Activated T-helper 2 cell treated with anti-CD3 and anti-CD28 coated beads, Interferon-gamma antibody, Interleukin-2, Interleukin-4, amounts not matched to agents 10 μg/mL and 5 μg/mL and 100 μg/mL, durations not matched to agents 14 hours and 24 hours and 36 hours (primary cell): ENCODE measurements around the gene TRPC4AP. TPM values are rescaled to one million over a fixed set of nuclear protein-coding genes. Genes with fewer than 3 reads are reported as not detected.
"Not testable (repeated sequence)": the region's sequence is repeated elsewhere in the genome, so short reads cannot be mapped to it uniquely, and the experiment has no call there.

Experiments used
- DNase-seq: peaks from one replicate; pipeline ENCODE4 v3.0.0; 2021; ENCODE audit warnings: low spot score
- H3K27ac Mint-ChIP-seq: one replicate; pipeline ENCODE4 v1.8.0; 2021; ENCODE audit warnings: mixed read lengths
- H3K27me3 Mint-ChIP-seq: one replicate; pipeline ENCODE4 v1.8.0; 2021; ENCODE audit warnings: low read depth, mixed read lengths
- H3K36me3 Mint-ChIP-seq: one replicate; pipeline ENCODE4 v1.8.0; 2021; ENCODE audit warnings: low read depth, mixed read lengths
- H3K4me1 Mint-ChIP-seq: one replicate; pipeline ENCODE4 v1.8.0; 2021; ENCODE audit warnings: low read depth, mixed read lengths
- H3K4me3 Mint-ChIP-seq: one replicate; pipeline ENCODE4 v1.8.0; 2021; ENCODE audit warnings: low read depth, mild to moderate bottlenecking, moderate library complexity, mixed read lengths
- H3K9me3 Mint-ChIP-seq: one replicate; pipeline ENCODE4 v1.8.0; 2021; ENCODE audit warnings: mixed read lengths
- intact Hi-C: fragments of 100-400 bp; cut with micrococcal nuclease; formaldehyde crosslinking; loops from one replicate; pipeline ENCODE4 v1.15.1; 2023
- total RNA-seq: library from RNA; stranded (reverse); gene quantifications from 2 replicates; pipeline ENCODE4 v1.2.3, GENCODE V29; 2022

Gene TRPC4AP
- total RNA-seq, 1 donor from 2014 or later: 52.4 TPM

DNA sequence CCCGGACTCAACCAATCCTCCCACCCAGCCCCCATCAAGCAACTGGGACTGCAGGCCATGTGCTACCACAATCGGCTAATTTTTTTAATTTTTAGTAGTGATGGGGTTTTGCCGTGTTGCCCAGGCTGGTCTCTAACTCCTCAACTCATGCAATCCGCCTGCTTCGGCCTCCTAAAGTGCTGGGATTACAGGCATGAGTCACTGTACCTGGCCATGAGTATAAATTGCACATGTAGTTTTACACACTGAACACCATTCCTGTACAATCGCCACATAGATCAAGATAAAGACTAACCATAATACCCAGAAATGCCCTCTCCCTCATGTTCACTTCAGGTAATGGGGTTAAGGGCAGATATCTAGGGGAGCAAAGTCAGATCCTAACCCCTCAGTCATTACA lies 26.4 kb downstream of the TRPC4AP start:
- Mint-ChIP-seq H3K27ac (no peak overlapping the region), H3K36me3 (peaks cover 76% of the 10 kb centered on the region), H3K9me3 (no peaks in the 10 kb centered on the region), H3K4me3 (no peak overlapping the region), H3K4me1 (peaks cover 50% of the 10 kb centered on the region), H3K27me3 (no peaks in the 10 kb centered on the region)
- intact Hi-C loops: no loop called here
- no peak for DNase-seq

DNA sequence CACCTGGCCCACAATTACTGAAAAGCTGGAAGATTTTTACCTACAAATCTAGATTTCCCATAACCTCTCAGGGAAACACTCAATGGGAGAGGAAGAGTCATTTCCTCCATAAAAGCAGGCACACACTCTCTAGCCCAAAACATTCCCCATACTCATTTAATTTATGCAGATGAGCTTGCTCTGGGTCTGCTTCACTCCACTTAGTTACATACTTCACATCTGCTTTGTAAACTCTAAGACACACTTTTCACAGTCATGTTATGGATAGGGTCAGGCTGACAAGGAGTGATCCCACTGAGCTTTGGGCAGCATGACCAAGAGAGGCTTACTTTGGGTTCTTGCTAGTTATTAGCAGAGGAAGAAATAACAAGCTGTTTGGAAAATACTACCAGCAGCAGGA lies 27.4 kb downstream of the TRPC4AP start:
- peaks cover 5% of the 10 kb centered on the region for H3K9me3 Mint-ChIP-seq
- intact Hi-C loops: no loop called here
- H3K27ac Mint-ChIP-seq: peak overlapping the region; percentile 46

DNA sequence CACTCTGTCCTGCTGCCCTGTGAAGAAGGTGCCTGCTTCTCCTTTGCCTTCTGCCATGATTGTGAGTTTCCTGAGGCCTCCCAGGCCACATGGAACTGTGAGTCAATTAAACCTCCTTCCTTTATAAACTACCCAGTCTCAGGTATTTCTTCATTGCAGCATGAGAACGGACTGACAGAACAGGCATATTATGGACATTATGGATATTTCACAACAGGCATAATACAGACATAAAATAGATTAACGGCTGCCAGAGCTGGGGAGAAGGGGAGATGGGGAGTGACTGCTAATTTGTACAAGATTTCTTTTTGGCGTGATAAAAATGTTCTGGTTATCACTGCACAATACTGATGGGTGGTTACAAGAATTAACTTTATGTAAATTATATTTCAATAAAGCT lies 29.4 kb downstream of the TRPC4AP start:
- Mint-ChIP-seq H3K27me3 (no peaks in the 10 kb centered on the region), H3K4me1 (peaks cover 60% of the 10 kb centered on the region), H3K36me3 (peaks cover 77% of the 10 kb centered on the region), H3K27ac (no peak overlapping the region), H3K9me3 (peaks cover 5% of the 10 kb centered on the region), H3K4me3 (no peak overlapping the region)
- intact Hi-C loops: no loop called here
- no peak for DNase-seq

More for the DNA sequence above, 27.4 kb downstream of the TRPC4AP start:
- peaks cover 52% of the 10 kb centered on the region for H3K4me1 Mint-ChIP-seq
- DNase-seq: no peak
- peaks cover 75% of the 10 kb centered on the region for H3K36me3 Mint-ChIP-seq
- no peaks in the 10 kb centered on the region for H3K27me3 Mint-ChIP-seq
- no peak overlapping the region for H3K4me3 Mint-ChIP-seq

DNA sequence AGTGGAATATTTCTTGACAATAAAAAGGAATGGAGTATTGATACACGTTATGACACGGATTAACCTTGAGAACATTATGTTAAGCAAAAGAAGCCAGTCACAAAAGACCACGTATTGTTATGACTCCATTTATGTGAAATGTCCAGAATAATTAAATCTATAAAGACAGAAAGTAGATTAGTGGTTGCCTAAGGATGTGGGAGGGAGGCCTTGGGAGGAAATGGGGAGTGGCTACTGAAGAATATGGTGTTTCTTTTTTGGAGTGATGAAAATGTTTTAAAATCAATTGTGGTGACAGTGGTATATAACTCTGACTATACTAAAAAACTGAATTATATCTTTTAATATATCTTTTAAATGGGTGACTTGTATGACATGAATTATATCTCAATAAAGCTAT lies 30.1 kb downstream of the TRPC4AP start:
- H3K9me3 Mint-ChIP-seq: peaks cover 5% of the 10 kb centered on the region
- H3K27me3 Mint-ChIP-seq: no peaks in the 10 kb centered on the region
- H3K4me1 Mint-ChIP-seq: peaks cover 60% of the 10 kb centered on the region
- no peak overlapping the region for H3K4me3 Mint-ChIP-seq
- DNase-seq: no peak
- intact Hi-C loops: no loop called here
- peaks cover 77% of the 10 kb centered on the region for H3K36me3 Mint-ChIP-seq
- no peak overlapping the region for H3K27ac Mint-ChIP-seq

DNA sequence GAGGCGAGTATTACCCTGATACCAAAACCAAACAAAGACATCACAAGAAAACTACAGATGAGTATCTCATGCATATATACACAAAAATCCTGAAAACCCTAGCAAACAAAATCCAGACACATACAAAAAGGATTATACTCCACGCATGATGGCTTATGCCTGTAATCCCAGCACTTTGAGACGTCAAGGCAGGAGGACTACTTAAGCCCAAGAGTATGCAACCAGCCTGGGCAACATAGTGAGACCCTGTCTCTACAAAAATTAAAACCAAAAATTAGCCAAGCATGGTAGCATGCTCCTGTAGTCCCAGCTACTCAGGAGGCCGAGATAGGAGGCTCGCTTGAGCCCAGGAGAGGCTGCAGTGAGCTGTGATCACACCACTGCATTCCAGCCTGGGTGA lies 32.4 kb downstream of the TRPC4AP start:
- Mint-ChIP-seq H3K9me3 (peaks cover 5% of the 10 kb centered on the region), H3K36me3 (peaks cover 75% of the 10 kb centered on the region), H3K4me3 (no peak overlapping the region), H3K27me3 (no peaks in the 10 kb centered on the region), H3K27ac (no peak overlapping the region), H3K4me1 (peaks cover 63% of the 10 kb centered on the region)
- no peak for DNase-seq
- intact Hi-C loops: no loop called here

DNA sequence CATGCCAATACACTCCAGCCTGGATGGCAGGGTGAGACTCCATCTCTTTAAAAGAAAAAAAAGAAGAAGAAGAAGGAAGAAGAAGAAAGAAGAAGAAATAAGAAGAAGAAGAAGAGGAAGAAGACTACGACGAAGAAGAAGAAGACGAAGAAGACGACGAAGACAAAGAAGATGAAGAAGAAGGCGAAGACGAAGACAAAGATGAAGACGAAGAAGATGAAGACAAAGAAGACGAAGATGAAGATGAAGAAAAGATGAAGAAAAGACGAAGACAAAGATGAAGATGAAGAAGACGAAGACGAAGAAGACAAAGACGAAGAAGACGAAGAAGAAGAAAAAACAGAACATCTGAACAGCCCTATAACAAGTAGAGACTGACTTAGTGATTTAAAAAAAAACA lies 33.0 kb downstream of the TRPC4AP start:
- peaks cover 64% of the 10 kb centered on the region for H3K4me1 Mint-ChIP-seq
- H3K27me3 Mint-ChIP-seq: no peaks in the 10 kb centered on the region
- H3K27ac Mint-ChIP-seq: no peak overlapping the region
- DNase-seq: no peak
- H3K9me3 Mint-ChIP-seq: peaks cover 5% of the 10 kb centered on the region
- peaks cover 75% of the 10 kb centered on the region for H3K36me3 Mint-ChIP-seq
- no peak overlapping the region for H3K4me3 Mint-ChIP-seq
- intact Hi-C loops: no loop called here

DNA sequence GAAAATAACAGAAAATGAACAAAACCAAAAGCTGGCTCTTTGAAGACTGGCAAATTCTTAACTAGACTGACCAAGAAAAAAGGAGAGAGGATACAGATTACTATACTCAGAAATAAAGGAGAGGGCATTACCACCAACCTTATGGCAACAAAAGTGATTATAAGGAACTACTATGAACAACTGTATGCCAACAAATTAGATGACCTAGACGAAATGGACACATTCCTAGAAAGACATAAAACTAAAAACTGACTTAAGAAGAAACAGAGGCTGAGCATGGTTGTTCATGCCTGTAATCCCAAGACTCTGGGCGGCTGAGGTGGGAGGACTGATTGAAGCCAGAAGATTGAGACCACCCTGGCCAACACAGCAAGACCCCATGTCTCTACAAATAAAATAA lies 33.5 kb downstream of the TRPC4AP start:
- Mint-ChIP-seq H3K27ac (no peak overlapping the region), H3K36me3 (peaks cover 80% of the 10 kb centered on the region), H3K27me3 (no peaks in the 10 kb centered on the region), H3K4me3 (no peak overlapping the region), H3K9me3 (peaks cover 5% of the 10 kb centered on the region), H3K4me1 (peaks cover 63% of the 10 kb centered on the region)
- no peak for DNase-seq
- intact Hi-C loops: no loop called here

DNA sequence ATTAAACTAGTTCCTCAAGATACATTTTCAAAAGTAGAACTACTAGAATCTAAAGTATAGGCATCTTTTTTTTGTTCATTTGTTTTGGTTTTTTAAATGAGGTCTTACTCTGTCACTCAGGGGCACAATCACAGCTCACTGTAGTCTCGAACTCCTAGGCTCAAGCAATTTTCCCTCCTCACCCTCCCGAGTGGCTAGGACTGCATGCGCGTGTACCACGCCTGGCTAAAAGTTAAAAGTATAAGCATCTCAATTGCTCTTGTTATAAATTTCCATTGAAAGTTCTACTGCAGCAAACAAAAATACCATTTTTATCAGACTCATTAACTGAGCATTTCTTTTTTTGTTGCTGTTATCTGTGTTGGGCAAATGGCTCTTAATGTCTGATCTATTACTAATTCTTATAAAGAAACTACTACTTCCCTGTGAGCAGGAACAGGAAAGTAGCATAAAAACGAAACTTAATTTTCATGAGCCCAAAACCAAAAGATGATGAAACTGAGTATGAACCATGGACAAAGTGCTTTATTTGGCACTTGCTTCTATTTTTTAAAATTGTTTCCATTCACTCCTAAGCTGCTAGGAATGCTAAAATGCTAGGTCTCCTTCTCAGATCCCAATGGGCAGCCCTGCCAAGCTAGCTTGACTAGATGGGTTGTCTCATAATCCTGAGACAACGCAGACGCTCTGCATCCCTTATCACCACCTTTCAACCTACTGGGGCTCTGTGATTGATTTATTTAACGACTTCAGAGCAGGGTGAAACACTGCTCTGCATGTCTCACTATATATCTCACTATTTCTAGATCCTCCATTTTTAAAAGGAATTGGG lies 36.9 kb downstream of the TRPC4AP start:
- intact Hi-C loops: no loop called here

DNA sequence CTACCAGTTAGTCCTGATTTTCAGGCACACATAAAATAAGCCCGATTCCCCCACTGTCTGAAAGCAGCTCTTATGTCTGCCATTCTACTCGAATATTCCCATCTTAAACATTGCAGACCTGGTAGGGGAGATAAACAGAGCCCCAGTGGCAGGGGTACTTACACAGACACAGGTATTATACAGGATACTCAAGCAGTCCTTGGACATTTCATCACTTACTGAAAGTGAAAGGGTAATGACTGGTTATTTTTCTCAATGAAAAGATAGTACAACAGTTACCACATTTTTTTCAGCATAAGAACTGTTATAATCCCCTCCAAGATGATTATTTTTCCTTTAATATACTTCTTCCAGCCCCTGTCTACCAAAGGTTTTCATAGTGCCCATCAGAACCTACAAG lies 37.8 kb downstream of the TRPC4AP start:
- no peak for DNase-seq
- Mint-ChIP-seq H3K36me3 (peaks cover 78% of the 10 kb centered on the region), H3K4me3 (no peak overlapping the region), H3K27me3 (no peaks in the 10 kb centered on the region), H3K4me1 (peaks cover 40% of the 10 kb centered on the region), H3K9me3 (no peaks in the 10 kb centered on the region), H3K27ac (peak overlapping the region; percentile 66)
- intact Hi-C loops: no loop called here

More for the DNA sequence above, 36.9 kb downstream of the TRPC4AP start:
- peaks cover 80% of the 10 kb centered on the region for H3K36me3 Mint-ChIP-seq
- no peaks in the 10 kb centered on the region for H3K27me3 Mint-ChIP-seq
- H3K4me1 Mint-ChIP-seq: peaks cover 43% of the 10 kb centered on the region
- H3K27ac Mint-ChIP-seq: peak overlapping the region; percentile 60
- DNase-seq: no peak
- peak overlapping the region; percentile 40 for H3K4me3 Mint-ChIP-seq
- peaks cover 2% of the 10 kb centered on the region for H3K9me3 Mint-ChIP-seq

DNA sequence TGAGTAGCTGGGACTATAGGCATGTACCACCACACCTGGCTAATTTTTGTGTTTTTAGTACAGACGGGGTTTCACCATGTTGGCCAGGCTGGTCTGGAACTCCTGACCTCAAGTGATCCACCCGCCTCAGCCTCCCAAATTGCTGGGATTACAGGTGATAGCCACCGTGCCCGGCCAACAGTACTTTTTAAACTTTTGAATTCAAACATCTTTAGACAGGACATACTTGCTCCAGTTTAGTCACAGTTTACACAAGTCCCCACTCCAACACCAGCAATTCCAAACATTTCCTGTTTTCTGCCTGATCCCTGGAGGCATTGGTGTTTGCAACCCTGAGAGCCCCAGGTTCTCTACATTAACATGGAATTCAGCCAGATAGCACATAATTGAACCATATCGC lies 40.0 kb downstream of the TRPC4AP start:
- DNase-seq, H3K27ac Mint-ChIP-seq, intact Hi-C loops: not testable (repeated sequence)

DNA sequence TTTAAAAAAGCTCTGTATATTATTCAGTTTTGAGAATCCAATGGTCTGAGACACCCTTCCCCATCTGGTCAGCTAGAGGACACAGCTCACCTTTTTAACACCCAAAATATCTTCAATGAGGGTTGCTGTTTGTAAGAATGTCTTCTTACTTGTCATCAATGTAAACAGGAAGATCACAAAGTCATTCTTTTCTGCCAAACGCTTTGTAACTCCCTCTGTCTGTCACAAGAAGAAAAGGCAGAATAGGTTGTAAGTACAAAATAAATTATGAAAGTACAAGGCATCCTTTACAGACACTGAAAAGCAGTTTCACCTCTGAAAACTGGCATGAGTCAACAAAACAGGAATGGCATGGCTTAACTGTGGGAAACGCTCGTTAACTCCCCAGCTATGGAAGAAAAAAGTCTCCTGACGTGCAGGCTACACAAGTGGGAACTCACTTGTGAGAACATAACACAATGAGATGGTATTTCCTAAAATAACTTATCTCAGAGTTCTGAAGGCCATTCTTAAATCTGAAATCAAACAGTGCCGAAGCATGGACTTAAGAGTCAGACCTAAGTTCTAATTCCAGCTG lies 42.7 kb downstream of the TRPC4AP start:
- Mint-ChIP-seq H3K36me3 (peaks cover 78% of the 10 kb centered on the region), H3K27ac (no peak overlapping the region), H3K4me3 (no peak overlapping the region), H3K27me3 (no peaks in the 10 kb centered on the region), H3K9me3 (no peaks in the 10 kb centered on the region), H3K4me1 (peaks cover 6% of the 10 kb centered on the region)
- intact Hi-C loops: no loop called here
- no peak for DNase-seq

More for the DNA sequence above, 40.0 kb downstream of the TRPC4AP start:
- not testable (repeated sequence) for H3K27me3 Mint-ChIP-seq, H3K4me3 Mint-ChIP-seq, H3K9me3 Mint-ChIP-seq
- Mint-ChIP-seq H3K36me3 (peaks cover 80% of the 10 kb centered on the region), H3K4me1 (peaks cover 25% of the 10 kb centered on the region)

DNA sequence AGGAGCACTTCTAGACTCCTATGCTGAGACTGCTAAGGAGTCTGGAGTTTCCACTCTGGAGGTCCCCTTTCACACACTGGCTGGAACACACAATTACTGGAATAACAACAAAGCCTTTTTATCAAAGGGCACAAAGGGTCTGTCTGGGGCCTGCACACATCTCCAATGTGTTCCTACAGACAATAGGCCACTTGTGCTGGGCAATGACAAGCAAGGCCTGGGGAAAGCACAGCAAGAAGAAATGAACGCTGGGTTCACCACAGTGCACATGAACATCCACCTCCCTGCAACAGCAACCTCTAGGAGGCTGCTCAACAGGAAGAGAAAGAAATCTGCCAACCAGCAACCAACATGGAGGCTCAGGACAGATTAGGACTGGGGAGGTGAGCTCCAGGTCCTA lies 43.9 kb downstream of the TRPC4AP start:
- no peak for DNase-seq
- no peak overlapping the region for H3K27ac Mint-ChIP-seq
- no peaks in the 10 kb centered on the region for H3K9me3 Mint-ChIP-seq
- H3K4me3 Mint-ChIP-seq: no peak overlapping the region
- intact Hi-C loops: no loop called here
- peaks cover 3% of the 10 kb centered on the region for H3K4me1 Mint-ChIP-seq
- no peaks in the 10 kb centered on the region for H3K27me3 Mint-ChIP-seq
- H3K36me3 Mint-ChIP-seq: peaks cover 76% of the 10 kb centered on the region

DNA sequence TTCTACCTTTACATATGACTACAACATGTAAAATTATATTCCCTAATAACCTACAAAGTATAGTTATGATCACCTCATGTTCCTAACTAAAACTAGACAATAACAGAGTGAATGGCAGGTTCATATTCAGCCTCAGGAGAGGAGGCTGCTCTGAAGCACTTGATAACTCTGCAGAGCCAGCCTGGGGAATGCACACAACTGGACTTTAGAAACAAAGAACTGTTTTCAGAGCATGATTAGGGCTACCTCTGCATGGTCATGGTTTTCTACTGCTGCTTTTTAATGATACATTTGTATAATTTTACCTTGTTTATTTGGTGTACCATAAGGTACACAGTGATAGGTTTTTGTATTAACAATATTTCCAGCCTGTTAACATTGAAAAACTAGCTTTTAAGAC lies 50.3 kb downstream of the TRPC4AP start:
- no peak for DNase-seq
- Mint-ChIP-seq H3K27me3 (no peaks in the 10 kb centered on the region), H3K27ac (no peak overlapping the region), H3K9me3 (no peaks in the 10 kb centered on the region), H3K4me1 (peaks cover 11% of the 10 kb centered on the region), H3K4me3 (no peak overlapping the region), H3K36me3 (peaks cover 57% of the 10 kb centered on the region)
- intact Hi-C loops: no loop called here
